DMS153 (cell line): Measurements from ENCODE around the gene ITPR2.

ENCODE experiments used
- DNase-seq: peaks from one replicate; lab custom pipeline; 2025; lab: John Stamatoyannopoulos, UW

The ITPR2 gene

GRCh38 chr12:26389343-26389742, 443.7 kb downstream of the ITPR2 start:
- DNase-seq, result no peak

GRCh38 chr12:26384536-26384935, 448.5 kb downstream of the ITPR2 start:
- no peak for DNase-seq

- no peak for DNase-seq
Measured at GRCh38 chr12:26383041-26383440, 450.0 kb downstream of the ITPR2 start.

DNA sequence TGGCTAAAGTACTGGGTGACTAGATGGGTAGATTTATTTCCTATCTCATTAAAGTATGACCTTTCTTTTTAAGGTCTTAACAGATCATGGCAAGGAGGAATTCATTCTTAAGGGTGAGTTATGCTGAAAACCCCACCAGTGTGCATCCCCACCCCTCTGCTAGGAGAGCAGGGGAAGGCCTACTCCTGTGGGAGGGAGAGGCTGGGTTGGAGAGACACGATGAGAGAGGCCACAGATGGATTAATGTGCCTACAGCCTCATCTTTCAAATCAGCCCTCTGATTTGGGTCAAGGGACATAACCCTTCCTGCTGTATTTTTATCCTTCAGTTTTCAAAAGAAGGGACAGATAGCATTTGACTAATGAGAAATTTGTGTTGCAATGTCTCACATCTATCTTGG, 452.1 kb downstream of the ITPR2 start:
- no peak for DNase-seq

GRCh38 chr12:26379777-26380467, 453.1 kb downstream of the ITPR2 start:
- DNase-seq, result no peak

- DNase-seq, result peak; percentile 52
Measured at GRCh38 chr12:26378711-26379110, 454.3 kb downstream of the ITPR2 start.

DNA sequence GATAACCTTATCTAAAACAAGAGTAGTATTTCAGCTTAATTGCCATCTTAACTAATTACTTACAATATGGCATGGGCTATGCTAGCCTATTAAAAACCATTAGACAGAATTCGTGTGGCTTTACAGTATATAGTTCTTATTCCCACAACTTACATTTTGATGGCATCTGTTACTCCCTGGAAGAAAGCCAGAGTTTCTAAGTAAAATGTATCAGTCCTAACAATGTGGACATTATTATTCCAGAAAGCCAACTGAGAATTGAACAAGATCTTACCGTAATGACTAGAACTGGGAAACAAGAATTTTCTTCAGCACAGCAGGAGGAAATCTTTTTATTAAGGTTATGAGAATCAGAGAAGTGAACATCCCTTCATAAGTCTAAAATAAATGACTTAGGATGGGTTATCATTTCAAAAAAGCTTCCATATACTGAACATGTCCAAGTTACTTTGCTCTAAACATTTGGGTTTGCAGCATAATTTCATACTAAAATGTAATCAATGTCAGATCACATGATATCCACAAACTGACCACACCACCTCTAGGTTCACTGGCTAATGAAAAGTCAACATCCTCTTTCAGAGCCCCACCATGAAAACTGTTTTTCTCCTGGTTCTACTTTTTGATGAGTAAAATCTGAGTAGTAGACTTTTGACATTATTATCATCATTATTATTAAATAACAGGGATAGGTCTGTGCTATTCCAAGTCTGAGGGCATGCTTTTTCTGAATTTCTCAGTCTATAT, 457.9 kb downstream of the ITPR2 start:
- DNase-seq, result no peak

GRCh38 chr12:26373606-26374495, 459.1 kb downstream of the ITPR2 start:
- DNase-seq, result no peak

DNA sequence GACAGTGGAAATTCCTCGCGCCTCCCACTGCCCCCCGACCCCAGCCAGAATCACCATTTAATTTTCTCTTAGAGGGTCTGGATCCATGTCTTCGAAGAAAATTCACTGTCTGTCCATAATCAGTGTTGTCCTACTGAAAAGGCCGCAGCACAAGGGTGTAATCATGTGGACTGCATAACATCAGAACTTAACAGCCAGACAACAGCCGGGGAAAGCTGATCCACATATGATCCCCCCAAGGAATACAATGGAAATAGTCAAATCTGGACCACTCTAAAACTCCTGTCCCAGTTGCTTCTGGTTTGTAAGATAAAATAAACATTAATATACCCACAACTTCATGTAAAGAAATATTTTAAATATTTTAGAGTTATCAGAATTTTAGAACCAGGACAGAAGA, 460.1 kb downstream of the ITPR2 start:
- DNase-seq, result no peak

DNA sequence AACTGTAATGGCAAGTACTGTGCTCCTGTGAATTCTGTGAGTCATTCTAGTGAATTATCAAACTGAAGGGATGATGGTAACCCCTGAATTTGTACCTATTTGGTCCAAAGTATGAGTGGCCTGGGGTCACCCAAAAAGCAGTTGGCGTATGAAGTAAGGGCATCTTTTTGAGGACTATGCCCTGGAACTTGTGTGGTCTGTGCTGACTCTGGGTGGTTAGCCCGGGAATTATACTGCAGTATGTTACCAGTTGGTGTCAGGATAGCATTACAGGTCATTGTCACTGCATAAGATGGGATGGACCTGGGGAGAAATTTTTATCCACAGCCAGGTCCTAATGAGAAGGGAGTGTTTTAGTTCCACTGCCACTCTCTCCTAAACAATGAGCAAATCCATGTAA, 462.9 kb downstream of the ITPR2 start:
- no peak for DNase-seq

DNA sequence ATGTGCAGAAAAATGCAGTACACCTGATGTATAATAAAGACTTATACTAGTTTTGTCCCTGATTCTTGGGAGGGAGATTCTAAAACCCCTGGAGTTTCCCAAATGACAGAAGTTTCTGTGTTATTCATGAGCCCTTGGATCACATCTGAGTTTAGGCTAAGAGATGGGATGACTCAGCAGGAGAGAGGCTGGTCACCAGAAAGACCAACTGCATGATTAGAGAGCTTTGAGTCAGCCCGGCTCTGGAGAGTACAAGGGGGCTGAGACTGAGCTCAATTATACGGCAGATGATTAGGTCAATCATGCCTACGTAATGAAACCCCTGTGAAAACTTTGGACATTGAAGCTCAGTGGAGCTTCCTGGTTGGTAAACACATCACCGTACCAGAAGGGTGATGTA, 463.4 kb downstream of the ITPR2 start:
- DNase-seq, result no peak

- DNase-seq, result no peak
Measured at GRCh38 chr12:26367991-26368730, 464.8 kb downstream of the ITPR2 start.

GRCh38 chr12:26361964-26362363, 471.0 kb downstream of the ITPR2 start:
- no peak for DNase-seq

DNA sequence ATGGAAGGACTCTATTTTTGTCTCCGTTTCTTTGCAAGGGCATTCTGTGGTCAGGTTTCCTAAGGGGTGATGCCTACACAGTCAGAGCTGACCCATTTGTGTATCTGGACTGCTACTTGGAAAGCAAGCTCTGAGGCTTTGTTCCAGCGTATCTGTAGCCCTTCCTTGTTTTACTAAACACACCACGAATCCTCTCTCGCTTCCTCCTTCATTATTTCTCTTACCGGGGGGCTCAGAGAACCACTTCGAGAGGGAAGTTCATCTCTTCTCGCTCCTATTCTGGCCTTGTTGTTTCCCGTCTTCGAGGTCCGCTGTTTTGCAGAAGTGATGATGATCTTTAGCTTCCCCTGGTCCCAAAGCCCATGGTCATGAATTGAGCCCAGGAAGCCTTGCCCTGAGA, 472.9 kb downstream of the ITPR2 start:
- no peak for DNase-seq

GRCh38 chr12:26359576-26359975, 473.4 kb downstream of the ITPR2 start:
- DNase-seq, result no peak

DNA sequence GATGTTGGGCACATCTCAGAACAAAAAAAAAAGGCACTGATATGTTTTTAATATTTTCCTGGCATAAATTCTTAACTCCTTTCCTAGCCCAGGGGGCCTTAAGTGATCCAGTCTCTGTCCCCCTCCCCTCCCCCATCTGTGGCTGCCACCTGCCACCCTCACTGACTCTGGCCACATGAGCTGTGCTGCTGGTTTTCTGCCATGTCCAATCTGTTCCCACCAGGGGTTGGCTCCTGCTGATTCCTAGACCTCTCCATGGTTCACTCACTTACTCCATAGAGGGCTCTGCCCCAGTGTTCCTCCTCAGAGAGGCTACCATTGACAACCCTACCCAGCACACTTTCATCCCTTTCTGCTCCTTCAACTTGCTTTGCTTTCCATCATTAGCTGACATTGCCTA, 474.3 kb downstream of the ITPR2 start:
- DNase-seq, result no peak

DNA sequence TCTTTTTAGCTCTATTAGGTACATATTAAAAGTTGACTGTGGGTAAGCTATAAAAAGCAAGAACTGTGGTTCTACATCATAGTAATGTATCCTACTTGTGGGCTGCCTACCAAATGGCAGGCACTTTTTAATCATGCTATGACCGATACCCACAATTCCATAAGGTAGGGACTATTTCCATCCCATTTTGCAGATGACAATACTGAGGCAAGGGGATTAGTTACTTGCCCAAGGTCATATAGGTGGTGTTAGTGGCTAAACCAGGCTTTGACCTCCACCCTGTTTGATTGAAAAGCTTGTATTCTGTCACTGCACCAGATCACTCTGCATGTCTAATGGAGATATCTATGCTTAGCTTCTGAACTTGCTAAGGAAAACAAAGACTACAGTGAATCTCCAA, 485.7 kb downstream of the ITPR2 start:
- no peak for DNase-seq

DNA sequence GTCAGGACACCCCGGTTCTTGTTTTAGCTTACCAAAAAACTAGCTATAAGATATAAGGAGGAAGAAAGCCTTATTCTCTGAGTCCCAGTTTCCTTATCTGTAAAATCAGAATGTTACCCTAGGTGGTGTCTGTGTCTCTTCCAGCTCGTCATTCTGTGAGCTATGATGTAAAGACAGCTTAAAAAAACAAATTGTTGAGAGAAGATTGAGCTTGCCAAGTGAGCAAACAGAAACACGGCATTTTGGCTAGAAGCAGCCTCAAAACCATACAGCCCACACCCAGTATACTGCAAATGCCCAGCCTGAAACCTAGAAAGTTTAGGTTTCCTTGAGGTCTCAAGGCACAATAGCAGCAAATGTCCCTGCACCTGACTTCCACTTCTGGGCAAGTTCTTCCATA, 486.3 kb downstream of the ITPR2 start:
- no peak for DNase-seq

- DNase-seq, result no peak
Measured at GRCh38 chr12:26345471-26346003, 487.5 kb downstream of the ITPR2 start.

GRCh38 chr12:26341491-26341890, 491.5 kb downstream of the ITPR2 start:
- DNase-seq, result no peak

GRCh38 chr12:26340649-26341048, 492.3 kb downstream of the ITPR2 start:
- DNase-seq, result no peak

- no peak for DNase-seq
Measured at GRCh38 chr12:26339976-26340375, 493.0 kb downstream of the ITPR2 start.
